GM21737 (cell line): ENCODE data around the gene SDK1.

Source experiments
- ATAC-seq: cut with Tn5 transposase; IDR thresholded peaks from one replicate; pipeline ENCODE4 v1.9.1; 2021; ENCODE audit warnings: mild to moderate bottlenecking, moderate library complexity; ENCODE audit not compliant: unreplicated experiment

SDK1 gene

DNA sequence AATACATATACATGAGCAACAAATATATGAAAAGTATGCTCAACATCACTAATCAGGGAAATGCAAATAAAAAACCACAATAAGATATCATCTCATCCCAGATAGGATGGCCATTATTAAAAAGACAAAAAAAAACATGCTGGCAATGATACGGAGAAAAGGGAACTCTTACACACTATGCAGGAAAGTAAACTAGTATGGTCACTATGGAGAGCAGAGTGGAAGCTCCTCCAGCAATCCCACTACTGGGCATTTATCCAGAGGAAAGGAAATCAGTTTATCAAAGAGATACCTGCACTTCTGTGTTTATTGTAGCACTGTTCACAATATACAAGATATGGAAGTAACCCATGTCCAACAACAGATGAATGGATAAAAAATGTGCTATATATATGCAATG, 217.5 kb downstream of the SDK1 start:
- ATAC-seq, result no peak

DNA sequence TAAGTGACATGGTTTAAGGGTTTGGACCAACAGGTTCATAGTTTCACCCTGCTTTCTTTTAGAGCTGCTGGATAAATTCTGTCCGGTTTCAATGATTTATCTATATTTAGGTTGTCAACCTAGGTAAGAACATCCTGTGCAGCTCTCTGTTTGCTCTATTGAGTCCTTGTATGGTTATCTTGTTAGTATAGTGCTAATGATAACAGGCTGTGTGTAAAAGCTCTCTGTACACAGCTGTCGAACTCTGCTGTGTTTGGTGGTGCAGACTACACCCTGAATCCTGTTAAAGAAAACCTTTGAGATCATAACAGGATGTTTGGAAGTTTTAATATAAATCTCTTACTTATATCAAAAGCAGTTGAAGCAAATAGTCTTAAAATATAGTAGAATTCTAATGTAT, 219.2 kb downstream of the SDK1 start:
- no peak for ATAC-seq

GRCh38 chr7:3527496-3528124, 226.6 kb downstream of the SDK1 start:
- ATAC-seq, result no peak

GRCh38 chr7:3533040-3533439, 232.0 kb downstream of the SDK1 start:
- no peak for ATAC-seq

DNA sequence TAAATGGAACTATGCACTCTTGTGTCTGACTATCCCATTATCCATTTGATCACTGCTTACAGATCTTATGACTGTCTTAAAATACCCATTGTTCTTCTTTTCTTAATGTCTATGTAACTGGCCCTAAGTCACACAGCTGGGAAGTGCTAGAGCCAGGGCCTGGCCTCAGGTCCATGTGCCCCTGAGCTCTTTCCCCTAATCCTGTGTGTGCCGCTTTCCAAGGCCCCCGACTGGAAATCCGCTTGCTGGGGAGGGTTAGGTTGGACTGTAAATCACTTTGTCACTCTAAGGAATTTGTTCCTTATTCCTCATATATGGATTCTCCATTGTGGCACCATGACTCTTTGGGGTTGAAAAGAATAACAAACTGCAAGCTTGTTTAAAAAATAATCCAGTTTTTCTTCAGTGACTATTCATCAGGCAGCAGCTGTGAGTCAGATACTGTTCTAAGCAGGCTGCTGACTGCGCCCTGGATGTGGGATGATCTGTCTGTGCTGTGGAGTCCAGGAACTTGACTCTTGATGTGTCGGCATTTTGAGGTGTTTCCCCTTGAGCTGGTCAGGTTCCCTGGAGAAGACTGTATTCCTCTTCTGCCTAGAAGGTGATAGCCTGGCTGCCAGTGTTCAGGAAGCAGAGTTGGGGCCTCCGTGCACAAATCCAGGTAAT, 236.3 kb downstream of the SDK1 start:
- no peak for ATAC-seq

GRCh38 chr7:3538041-3538440, 237.0 kb downstream of the SDK1 start:
- ATAC-seq, result no peak

DNA sequence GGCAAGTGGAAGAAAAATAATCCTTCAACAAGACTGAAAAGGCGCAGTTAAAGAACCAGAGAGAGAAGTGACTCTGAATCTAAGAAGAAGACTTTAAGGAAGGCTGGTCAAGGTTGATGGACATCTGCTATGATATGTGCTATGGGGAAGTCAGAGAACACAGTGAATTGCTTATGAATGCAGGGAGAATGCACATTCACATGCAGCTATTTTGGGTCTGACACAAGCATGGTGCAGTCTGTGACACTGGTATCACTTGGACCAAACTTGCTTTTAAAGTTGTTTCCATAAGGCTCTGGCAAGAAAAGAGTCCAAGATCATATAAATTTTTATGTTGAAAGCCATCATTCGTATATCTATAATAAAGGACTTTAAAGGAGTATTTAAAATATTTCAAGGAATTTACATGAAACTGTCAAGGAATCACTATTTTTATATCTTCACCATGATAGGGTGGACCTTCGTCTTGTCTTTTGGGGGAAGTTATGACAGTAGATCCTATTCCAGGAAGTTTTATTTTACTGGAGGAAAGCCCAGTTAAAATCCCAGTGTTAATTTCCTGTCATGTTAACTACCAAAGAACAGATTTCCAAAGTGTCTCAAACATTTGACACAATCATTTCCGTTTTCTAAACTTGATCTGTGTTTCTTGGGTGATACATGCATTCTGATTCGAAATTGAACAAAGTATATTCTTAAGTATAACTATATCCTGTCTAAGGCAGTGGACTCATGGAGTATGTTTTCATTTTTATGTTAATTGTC, 239.6 kb downstream of the SDK1 start:
- ATAC-seq, result no peak

- ATAC-seq, result no peak
These were observed 243.2 kb downstream of the SDK1 start for GRCh38 chr7:3544202-3544601.

DNA sequence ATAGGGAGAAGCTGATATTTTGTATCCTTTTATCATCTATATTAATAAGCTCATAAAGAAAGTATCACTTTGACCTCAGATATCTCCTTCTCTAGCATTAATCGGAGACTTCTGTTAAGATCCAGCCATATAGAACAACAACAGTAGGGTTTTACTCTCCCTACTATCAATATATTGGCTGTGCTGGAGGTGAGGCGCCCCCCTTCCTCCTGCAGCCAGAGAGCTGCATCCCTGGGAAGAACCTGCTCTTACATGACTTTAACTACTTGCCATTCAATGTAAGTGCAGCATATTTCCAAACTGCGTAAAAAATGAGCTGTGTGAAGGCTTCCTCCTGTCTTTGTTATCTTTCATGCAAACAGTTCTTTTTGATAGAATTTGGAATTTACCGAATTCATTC, 247.8 kb downstream of the SDK1 start:
- no peak for ATAC-seq

- ATAC-seq, result no peak
These were observed 248.5 kb downstream of the SDK1 start for GRCh38 chr7:3549601-3550000.

DNA sequence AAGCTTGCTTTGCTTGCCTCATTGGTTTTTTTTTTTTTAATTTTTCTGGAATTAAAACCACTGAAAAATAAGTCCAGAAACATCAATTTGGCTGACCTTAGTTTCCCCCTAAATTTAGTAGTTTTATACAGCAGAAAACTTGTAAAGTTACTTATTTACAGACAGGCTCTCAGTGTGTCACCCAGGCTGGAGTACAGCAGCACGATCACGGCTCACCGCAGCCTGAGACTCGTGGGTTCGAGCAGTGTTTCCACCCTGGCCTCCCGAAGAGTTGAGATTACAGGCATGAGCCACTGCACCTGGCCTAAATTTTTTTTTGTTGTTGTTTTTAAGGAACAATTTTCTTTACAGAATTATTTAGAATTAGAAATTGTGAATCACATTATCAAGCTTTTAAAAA, 250.5 kb downstream of the SDK1 start:
- ATAC-seq, result no peak

DNA sequence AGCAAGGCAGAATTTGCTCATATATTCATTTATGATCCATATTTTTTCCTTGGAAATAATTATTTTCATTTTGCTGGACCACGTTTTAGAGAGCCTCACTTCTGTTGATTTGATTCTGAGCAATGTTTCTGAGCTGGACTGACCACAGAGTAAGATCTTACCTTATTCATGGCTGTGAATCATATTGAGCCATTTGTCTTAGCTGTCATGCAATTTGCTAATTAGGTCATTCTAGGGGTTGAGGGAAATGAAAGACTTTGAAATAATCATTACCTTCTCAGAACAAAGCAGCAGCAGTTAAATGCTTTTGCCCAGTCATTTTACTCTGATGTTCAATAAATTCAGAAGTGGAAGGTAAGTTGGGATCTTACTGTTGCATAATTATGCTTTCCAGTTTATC, 251.4 kb downstream of the SDK1 start:
- no peak for ATAC-seq

DNA sequence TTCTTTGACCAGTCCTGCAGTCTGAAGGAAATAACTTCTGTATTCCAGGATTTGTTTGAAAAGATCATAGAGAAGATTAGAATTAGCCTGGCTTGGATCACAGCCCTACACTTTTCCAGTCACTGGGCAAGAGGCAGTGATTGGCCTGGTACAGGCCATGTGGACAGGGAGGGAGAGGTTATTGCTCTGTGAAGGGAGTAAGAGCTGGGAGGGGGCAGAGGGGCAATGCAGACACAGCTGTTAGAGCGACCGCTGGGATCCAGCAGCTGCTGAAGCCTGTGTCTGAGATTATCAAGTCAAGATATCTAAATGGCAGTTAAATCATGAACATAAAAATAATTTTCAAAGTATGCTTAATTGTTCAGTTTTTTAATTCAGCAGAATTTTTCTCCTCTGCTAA, 257.3 kb downstream of the SDK1 start:
- ATAC-seq, result no peak

GRCh38 chr7:3559278-3559677, 258.2 kb downstream of the SDK1 start:
- no peak for ATAC-seq

- ATAC-seq, result no peak
These were observed 259.4 kb downstream of the SDK1 start for GRCh38 chr7:3560495-3560894.

- no peak for ATAC-seq
These were observed 260.9 kb downstream of the SDK1 start for GRCh38 chr7:3561932-3562331.

- no peak for ATAC-seq
These were observed 263.2 kb downstream of the SDK1 start for GRCh38 chr7:3564231-3564630.

GRCh38 chr7:3568516-3568915, 267.5 kb downstream of the SDK1 start:
- no peak for ATAC-seq

DNA sequence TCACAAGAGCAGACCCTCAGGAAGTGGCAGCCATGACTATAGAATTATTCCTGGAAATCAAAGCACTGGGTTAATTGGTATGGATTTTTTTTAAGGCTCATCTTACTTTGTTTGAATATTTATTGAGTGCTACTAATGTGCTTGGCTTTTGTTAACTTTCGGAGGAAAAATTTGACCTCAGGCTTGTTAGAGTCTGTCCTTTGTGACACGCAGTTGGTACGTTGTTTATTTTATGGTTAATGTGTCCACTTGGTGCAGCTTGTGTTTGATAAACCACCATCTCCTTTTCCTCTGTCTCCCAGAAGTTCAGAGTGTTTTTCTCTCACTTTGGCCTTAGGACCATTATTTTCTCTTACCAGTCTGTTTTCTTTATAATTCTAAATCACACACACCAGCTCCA, 268.6 kb downstream of the SDK1 start:
- no peak for ATAC-seq

- no peak for ATAC-seq
These were observed 272.1 kb downstream of the SDK1 start for GRCh38 chr7:3573151-3573550.

DNA sequence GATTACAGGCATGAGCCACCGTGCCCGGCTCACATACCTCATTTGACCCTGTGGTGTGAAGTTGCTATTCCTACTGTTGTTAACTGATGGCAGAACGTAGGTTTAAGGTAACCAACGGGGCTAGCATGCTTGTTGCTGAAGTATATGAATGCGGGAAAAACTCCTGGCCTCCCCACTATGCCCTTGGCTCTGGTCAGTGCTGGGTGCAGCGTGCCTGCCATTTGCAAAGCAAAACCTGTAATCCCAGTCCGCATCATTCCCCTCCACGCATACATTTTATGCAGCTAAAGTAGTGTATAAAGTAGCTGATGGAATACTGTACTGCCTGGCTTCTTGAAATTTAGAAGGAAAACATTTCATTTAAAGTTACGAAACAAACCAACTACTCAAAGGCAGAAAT, 273.3 kb downstream of the SDK1 start:
- ATAC-seq, result no peak
